ENCODE measurements around the gene FKBP15.
A peak's percentile ranks its signal among the peaks of the same experiment; 100 is the strongest.
"Not testable (repeated sequence)": the region's sequence is repeated elsewhere in the genome, so short reads cannot be mapped to it uniquely, and the experiment has no call there.

Gene FKBP15

GRCh38 chr9:113245894-113246293 lies 24.8 kb upstream of the FKBP15 start:
- no peak for TF ChIP-seq CTCF (conservative IDR thresholded peaks at IDR 0.05; ENCODE audit: low read length)
- DNase-seq (ENCODE audit: low read depth), result no peak
- no peak overlapping the region for H3K4me3 ChIP-seq (ENCODE audit: low read length)

DNA sequence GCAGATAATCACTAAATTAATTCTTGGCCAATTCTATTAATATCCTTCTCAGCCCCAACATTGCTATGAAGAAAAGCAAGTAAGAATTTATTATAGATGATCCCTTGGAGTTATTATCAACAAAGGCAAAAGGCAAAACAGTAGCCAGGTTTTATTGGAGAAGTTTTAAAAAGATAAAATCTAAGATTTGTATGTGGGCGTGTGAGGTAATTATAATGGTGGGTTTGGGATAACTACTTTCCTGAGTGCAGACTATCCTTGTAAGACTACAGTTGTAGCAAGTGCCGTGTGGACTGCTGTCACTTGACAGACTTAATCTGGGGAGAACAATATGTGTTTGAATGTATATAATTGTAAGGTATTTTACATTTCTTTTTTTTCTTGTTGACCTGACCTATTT lies 23.5 kb upstream of the FKBP15 start:
- no peak overlapping the region for H3K4me3 ChIP-seq (ENCODE audit: low read length)
- no peak for TF ChIP-seq CTCF (conservative IDR thresholded peaks at IDR 0.05; ENCODE audit: low read length)
- no peak for DNase-seq (ENCODE audit: low read depth)

DNA sequence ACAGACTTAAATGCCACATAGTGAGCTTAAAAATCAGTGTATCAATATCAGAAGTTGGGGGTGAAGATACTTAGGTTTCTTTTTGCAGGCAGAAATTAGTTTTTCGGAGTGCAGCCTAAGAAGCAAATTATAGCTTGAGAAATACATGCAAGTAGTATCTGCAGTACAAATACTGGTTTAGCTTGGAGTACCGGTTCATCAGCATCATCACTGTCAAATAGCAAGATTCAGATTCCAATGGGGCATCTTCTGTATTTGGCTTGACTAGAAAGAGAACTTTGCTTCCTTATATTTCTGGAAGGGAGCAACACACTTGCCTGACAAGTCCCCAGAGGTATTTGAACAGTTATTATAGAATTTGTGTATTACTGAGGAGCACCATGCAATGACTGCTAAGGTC lies 20.1 kb upstream of the FKBP15 start:
- no peak for DNase-seq (ENCODE audit: low read depth)
- H3K4me3 ChIP-seq (ENCODE audit: low read length), result no peak overlapping the region
- no peak for TF ChIP-seq CTCF (conservative IDR thresholded peaks at IDR 0.05; ENCODE audit: low read length)

- no peak overlapping the region for H3K4me3 ChIP-seq (ENCODE audit: low read length)
- no peak for TF ChIP-seq CTCF (conservative IDR thresholded peaks at IDR 0.05; ENCODE audit: low read length)
- peak; percentile 12 for DNase-seq (ENCODE audit: low read depth)
These were observed 17.8 kb upstream of the FKBP15 start for GRCh38 chr9:113238859-113239232.

GRCh38 chr9:113238202-113238858 lies 17.3 kb upstream of the FKBP15 start:
- no peak for DNase-seq (ENCODE audit: low read depth)
- no peak for TF ChIP-seq CTCF (conservative IDR thresholded peaks at IDR 0.05; ENCODE audit: low read length)
- H3K4me3 ChIP-seq (ENCODE audit: low read length), result no peak overlapping the region

GRCh38 chr9:113237026-113237425 lies 15.9 kb upstream of the FKBP15 start:
- DNase-seq (ENCODE audit: low read depth), result no peak
- no peak overlapping the region for H3K4me3 ChIP-seq (ENCODE audit: low read length)
- TF ChIP-seq CTCF (conservative IDR thresholded peaks at IDR 0.05; ENCODE audit: low read length), result no peak

DNA sequence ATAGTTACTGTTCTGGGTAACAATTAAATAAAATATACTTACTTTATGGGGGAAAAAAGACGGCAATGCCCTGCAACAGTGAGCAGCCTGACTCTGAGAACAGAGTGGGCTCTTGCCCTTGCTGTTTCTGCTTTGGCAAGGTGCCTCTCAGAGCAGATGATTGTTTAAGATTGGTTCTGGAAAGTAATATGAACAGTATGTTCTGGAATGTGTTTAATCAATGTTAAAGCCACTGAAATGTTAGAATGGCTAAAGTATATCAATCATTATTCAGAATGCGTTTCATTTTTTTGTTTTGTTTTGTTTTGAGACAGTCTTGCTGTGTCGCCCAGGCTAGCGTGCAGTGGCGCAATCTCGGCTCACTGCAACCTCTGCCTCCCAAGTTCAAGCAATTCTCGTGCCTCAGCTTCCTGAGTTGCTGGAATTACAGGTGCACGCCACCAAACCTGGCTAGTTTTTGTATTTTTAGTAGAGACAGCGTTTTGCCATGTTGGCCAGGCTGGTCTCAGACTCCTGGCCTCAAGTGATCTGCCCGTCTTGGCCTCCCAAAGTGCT lies 14.7 kb upstream of the FKBP15 start:
- DNase-seq (ENCODE audit: low read depth), result peak; percentile 36
- H3K4me3 ChIP-seq (ENCODE audit: low read length), result not testable (repeated sequence)
